ENCODE results near the gene NDRG4.
A peak's percentile ranks its signal among the peaks of the same experiment; 100 is the strongest.

The NDRG4 gene

DNA sequence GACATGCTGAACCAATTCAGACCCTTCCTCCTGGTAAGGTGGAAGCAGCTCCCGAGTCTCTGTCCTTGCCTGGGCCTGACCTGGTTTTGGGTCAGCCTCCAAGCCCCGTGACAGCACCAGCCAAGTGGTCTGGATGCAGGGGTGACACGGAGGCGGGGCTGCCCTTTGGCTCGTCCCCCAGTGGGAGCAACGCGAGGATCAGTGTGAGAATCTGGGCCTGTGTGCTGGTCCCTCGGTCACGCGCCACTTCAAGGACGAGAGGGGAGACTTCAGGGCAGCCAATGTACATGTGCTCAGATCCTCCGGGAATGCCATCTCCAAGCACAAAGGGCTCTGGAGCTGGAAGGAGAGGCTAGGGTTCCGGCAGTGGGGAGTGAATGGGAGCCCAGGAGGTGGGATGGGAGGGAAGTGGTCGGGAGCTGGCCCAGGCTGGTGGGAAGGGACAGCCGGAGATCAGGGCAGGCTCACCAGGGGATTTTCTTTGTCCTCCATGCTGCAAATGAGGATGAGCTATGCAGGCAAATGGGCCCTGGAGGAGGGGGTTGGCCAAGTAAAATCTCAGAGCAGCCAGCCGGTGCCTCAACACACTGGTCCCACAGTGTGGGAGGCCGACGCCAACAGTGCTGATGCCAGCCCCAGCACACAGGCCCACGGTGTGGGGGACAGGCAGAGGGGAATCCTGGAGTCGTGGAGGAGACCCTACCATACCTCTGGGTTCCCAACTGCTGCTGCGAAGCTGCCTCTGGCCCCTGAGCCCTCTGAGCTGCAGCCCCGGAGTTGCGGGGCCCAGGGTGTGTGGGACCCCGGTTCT lies 4.2 kb upstream of the NDRG4 start:
- no peak for DNase-seq (ENCODE audit: low spot score)

DNA sequence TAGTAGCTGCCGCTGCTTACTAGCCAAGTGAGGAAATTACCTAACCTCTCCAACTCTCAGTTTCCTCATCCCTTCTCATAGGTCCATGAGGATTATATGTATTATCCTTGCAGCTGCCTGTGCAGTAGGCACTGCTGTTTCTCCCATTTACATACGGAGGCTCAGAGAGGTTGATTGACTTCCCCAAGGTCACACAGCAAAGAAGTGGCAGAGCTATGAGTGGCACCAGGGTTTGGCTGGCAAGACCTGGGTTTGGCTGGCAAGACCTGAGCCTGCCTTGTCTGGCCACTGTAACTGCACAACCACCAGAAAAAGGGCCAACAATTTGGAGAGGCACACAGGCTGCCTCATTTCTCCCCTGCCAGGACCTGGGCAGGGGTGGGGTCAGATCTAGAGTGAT lies 2.5 kb upstream of the NDRG4 start:
- DNase-seq (ENCODE audit: low spot score) = no peak

DNA sequence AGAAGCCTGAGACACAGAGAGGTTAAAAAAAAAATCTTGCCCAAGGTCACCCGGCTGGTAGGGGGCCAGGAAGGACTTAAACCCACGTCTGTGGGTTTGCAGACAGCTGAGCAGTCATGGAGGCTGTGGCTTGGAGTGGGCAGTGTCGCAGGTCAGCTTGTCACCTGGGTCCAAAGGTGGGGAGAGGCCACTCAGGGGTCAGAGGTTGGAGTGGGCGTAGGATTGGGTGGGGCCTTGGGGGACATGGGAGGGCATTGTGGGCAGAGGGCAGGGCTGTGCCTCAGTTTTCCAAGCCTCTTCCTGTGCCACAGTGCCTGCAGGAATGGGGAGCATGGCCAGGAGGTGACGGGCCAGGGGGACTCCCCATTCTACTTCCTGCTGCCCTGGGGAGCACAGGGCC lies 2.0 kb upstream of the NDRG4 start:
- DNase-seq (ENCODE audit: low spot score) = no peak

DNA sequence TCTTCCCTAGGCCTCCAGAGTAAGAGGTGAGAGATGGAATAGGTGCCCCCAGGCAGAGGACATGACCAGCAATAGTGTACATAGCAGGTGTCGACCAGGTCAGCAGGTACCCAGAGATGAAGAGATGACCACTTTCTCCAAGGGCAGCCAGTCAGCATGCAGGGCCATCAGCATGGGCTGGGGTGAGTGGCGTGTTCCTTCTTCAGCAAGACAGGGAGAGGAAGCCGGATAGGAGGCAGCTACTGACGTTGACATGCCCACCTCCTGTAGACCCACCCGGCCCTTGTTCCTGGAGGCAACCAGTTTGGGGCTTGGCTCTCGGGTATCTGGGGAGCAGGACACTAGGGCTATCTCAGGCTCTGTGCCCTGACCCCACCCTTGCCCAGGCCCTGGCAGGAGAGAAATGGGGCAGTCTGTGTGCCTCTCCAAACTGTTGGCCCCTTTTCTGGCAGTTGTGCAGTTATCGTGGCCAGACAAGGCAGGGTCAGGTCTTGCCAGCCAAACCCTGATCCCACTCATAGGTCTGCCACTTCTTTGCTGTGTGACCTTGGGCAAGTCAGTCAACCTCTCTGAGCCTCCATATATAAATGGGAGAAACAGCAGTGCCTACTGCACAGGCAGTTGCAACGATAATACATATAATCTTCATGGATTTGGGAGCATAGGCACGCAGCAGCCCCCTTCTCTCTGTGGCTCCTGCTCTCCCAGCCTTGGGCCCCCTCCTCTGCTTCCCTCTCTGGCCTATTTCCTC lies 1.4 kb upstream of the NDRG4 start:
- DNase-seq (ENCODE audit: low spot score) = no peak

DNA sequence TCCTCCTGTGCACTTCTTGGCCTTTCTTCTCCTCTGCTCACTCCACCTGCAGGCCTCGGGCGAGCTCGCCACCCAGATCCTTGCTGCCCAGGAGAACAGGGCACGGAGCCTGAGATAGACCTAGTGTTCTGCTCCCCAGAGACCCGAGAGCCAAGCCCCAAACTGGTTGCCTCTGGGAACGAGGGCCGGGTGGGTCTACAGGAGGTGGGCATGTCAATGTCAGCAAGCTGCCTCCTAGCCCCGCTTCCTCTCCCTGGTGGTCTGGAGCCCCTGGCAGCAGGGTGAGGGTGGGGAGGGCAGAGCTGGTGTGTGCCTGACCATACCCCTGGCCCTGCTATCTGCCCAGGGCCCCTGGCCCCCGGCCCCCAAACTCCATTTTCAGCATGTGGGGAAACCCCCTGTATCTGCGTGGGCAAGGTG lies 841 bp upstream of the NDRG4 start:
- no peak for DNase-seq (ENCODE audit: low spot score)

DNA sequence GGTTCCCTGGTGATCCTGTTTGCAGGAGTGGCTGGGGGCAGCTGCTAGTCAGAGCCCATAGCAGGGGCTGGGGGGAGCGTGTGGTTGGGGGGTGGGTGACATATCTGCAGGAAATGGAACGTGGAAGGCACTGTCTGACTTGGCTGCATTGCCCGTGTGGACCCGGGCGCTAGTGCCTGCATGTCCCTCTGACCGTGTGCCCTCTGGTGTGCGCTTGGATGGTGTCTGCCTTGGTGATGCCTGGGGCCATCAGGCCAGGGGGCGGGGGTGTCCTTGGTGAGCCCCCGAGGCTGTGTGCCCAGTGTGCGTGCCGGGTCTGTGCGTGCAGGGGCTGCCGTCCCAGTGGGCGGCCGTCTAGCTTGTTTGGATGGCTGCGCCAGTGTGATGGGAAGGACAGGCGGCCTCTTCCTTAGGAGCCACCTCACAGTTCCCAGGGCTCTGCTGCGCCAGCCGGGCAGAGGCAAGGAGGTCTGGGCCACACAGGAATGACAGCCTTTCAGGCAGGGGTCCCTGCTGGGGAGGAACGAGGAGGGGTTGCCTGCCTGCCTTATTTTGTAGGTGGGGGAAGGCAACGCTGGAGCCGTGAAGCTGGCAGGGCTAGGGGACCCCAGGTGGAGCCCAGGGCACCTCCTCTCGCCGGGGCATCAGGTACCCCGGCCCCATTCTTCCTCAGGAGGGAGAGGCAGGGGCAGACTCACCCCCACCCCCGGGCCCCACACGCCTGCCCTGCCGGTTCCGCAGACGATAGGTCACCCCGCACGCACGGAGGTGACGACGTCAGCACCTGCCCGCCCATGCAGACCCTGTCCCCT lies 693 bp downstream of the NDRG4 start:
- DNase-seq (ENCODE audit: low spot score) = no peak

DNA sequence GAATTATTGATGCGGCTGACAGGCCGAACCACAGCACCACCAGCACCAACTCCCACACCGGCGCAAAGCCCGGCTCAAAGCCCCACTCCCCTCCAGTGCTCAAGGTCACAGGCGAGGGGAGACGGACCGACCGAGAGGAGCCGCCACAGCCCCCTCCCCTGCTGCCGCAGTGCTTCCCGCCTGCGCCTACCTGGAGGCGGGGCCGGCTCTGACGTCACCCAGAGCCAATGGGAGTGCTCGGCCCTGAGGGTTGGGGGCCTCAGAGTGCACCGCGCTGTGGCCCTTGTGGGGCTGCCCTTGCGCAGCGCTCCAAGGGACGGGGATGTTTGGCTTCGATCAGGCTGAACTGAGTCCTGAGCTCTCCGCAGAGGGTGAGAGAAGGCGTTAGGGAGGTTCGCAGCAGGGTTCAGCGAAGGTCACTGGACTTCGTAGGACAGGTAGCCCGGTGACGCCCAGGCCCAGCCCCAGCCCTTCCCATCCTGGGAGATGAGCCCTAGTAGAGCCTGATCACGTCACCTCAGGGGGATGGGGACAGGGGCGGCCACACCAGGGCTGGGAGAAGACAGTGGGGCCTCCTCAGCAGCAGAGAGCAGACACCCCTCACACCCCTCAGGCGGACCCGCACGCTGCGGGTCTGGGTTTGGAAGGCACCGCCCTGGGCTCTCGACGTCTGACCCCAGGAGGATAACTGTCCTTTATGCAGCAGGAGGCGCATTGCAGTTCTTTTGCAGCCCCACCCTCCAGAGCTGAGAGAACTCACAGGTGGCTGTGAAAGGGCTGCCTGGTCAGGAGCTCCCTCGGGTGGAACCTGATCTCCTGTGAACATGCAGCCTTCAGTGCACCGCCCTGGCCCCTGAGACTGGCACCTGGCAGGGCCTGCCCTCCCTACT lies 1.5 kb downstream of the NDRG4 start:
- DNase-seq (ENCODE audit: low spot score) = peak; percentile 44

DNA sequence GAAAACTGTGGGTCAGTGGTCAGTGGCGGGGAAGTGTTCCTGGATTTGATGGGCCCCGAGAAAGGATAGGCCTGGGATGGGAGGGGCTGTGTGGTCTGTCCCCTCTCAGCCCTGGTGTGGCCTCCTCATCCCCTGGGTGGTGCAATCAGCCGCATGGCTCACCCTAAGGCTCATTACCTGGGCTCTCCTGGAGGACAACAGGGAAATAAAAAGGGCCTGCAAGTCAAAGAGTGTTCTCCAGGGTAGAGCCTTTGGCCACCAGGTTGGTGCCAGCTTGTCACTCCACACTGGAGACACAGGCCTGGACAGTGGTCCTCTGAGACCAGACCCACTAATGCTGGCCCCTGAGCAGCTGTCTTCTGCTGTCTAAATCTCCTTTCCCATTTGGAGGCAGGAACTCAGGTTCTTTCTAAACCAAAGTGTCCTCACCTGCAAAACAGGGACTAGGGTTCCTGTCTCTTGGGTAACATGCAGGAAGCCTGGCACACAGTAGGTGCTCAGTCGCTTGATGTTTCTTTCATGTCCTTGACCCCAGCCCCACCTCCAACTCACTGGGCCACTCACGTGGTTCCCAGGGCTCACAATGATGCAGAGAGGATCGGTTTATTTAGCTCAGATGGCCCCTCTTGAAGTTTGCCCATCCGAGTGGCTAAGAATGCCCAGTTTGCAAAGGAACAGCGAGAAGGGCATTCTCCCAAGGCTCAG lies 2.4 kb downstream of the NDRG4 start:
- DNase-seq (ENCODE audit: low spot score) = no peak

DNA sequence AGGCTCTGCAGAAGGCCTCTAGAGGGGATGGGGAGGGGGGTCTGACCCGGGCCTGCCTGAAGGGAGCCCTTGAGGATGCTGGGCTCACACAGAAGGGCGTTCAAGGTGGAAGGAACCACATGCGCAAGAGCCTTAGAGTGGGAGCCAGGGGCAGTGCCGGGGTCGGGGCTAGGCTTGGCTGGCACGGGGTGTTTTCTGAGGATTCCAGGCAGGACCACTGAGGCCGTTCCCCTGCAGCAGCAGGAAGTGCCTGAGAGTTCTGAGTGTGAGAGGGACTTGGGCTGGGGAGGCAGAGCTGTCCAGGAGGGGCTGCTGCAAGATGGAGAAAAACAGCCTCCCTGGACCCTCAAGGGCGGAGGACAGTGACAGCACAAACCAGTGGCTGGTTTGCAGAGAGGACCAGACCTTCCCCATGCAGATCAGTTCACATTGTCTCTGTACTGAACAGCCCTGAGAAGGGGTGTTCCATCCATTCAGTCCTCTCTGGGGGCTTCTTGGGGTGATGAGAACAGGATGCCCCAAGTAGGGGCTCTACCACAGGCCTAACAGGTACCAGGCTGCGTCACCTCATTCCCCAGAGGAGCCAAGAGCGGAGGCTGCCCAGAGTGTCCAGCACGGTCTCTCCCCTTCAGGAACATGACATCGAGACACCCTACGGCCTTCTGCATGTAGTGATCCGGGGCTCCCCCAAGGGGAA lies 3.4 kb downstream of the NDRG4 start:
- DNase-seq (ENCODE audit: low spot score) = no peak

DNA sequence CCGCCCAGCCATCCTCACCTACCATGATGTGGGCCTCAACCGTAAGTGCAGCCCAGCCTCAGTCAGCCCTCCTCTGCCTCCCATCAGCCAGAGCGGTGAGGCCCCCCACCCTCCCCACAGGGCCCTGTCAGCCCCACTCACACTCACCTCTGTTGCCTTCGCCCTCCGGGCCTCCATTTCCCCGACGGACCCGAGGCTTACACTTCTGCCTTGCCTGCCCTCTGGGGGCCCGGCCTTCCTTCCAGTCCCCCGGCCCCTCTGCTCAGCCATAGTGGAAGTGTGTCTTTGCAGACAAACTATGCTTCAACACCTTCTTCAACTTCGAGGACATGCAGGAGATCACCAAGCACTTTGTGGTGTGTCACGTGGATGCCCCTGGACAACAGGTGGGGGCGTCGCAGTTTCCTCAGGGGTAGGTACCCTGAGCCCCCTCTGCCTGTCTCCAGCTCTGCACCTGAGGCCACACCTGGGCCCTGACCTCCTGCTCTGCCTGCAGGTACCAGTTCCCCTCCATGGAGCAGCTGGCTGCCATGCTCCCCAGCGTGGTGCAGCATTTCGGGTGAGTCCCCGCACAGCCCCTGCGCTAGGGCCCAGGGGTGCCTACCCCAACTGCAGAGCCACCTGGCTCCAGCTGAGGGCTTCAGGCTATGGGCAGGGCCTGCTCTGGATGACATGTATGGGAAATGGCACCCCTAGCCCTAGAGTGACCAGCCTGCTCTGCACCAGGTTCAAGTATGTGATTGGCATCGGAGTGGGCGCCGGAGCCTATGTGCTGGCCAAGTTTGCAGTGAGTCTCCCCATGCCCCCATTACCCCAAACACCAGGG lies 4.1 kb downstream of the NDRG4 start:
- no peak for DNase-seq (ENCODE audit: low spot score)

DNA sequence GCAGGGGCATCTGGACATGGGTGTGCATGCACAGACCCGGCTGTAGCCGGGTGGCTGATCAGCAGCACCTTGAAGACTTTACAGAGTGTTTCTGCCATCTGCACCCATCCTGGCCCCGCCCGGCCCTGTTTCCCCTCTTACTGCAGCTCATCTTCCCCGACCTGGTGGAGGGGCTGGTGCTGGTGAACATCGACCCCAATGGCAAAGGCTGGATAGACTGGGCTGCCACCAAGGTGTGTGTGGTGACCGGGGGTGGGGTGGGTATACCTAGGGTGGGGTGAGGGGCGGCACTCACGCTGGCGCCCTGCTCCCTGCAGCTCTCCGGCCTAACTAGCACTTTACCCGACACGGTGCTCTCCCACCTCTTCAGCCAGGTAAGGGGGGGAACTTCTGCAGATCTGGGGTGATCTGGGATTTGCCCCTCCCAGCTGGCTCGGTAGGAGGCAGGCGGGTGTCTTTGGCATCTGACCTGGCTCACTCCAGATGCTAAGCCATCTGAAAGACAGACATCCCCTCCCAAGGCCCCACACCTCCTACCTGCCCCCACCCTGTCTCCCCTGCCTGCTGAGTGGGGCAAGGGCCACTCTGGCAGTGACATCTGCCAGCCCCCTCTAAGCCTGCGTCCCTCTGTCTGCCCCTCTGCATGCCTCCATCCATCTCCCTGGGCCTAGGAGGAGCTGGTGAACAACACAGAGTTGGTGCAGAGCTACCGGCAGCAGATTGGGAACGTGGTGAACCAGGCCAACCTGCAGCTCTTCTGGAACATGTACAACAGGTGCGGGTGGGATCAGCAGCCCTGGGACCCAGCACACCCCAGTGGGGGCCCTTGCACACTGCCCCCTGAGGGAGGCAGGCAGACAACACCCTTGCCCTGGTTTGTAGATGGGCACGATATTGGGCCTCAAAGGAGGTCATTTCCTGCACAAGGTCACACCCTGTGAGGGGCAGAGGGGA lies 6.6 kb downstream of the NDRG4 start:
- no peak for DNase-seq (ENCODE audit: low spot score)

DNA sequence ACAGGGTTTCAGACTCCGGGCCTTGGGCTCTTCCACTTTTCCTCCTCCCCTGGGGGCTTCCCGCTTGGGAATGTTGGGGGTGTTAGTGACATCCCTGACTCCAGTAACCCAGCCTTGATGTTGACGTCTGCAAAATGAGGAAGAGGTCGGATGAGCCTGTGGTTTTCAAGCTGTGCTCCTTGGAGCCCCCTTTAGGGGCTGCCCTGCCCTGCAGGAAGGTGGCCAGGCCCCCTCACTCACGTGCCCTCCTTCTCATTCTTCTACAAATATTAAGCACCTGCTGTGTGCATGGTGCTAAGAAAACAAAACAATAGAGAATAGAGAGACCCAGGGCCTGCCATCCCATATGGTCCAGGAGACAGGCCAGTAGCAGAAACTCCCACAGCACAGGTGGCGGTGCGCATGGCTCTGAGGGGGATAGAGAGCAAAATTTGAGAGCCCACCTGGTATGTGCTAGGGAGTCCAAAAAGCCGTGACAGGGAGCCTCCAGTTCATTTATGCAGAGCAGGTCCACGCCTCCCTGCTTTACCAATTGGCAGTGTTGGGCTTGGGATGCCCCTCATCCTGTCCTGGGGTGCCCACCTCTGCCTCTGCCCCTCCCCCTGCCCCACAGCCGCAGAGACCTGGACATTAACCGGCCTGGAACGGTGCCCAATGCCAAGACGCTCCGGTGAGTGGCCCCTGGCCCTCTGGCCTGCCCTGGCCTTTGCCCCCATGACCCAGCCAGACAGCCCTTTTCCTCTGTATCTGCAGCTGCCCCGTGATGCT lies 7.4 kb downstream of the NDRG4 start:
- no peak for DNase-seq (ENCODE audit: low spot score)

DNA sequence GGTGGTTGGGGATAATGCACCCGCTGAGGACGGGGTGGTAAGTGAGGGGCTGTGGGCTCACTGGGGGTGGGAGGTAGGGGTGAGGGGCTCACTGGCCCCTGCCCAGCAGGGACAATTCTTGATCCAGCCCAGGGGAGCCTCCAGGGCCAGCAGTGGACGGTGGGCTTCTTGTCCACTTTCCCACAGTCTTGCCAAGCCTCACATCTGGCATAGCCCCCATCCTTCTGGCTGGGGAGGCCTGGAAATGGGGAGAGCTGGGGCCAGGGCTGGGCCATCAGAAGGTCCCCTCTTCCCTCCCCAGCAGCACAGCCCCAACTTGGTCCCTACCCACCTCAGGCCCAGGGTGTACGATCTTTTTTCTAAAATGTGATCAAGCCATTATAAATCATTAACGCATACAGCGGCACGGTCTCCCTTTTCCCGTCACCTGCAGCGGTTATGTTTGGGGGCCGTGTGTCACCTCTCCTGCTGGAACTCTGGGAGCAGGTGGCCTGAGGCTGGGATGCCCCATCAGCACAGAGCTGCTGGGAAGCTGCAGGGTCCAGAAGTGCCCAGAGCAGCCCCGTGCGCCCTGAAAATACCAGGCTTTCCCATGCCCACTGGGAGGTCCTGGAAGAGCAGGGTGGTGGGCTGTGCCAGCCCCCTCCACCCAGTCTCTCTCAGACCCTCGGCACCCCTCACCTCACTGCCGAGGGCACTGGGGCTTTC lies 8.2 kb downstream of the NDRG4 start:
- no peak for DNase-seq (ENCODE audit: low spot score)

DNA sequence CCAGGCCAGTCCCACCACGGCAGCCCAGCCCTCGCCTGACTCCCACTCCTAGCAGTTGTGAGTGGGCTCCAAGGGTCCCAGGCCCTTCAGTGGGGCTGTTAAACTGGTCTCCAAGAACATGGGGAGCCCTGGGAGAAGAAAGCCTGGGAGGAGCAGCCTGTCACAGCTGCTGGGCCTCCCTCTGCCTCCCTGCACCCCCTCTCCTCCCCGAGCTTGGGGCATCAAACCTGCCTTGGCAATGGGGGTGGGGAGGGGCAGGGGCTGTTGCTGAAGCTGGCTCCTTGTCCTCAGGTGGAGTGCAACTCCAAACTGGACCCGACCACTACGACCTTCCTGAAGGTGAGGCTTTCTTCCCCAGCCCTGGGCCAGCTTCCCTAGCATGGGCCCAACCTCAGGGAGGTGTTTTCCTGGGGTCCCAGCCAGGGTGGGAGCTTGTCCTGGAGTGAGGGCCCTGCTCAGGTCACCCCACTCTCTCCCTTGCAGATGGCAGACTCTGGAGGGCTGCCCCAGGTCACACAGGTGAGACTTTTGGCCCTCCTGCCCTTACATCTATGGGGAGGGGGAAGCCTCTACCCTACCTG lies 8.8 kb downstream of the NDRG4 start:
- no peak for DNase-seq (ENCODE audit: low spot score)

DNA sequence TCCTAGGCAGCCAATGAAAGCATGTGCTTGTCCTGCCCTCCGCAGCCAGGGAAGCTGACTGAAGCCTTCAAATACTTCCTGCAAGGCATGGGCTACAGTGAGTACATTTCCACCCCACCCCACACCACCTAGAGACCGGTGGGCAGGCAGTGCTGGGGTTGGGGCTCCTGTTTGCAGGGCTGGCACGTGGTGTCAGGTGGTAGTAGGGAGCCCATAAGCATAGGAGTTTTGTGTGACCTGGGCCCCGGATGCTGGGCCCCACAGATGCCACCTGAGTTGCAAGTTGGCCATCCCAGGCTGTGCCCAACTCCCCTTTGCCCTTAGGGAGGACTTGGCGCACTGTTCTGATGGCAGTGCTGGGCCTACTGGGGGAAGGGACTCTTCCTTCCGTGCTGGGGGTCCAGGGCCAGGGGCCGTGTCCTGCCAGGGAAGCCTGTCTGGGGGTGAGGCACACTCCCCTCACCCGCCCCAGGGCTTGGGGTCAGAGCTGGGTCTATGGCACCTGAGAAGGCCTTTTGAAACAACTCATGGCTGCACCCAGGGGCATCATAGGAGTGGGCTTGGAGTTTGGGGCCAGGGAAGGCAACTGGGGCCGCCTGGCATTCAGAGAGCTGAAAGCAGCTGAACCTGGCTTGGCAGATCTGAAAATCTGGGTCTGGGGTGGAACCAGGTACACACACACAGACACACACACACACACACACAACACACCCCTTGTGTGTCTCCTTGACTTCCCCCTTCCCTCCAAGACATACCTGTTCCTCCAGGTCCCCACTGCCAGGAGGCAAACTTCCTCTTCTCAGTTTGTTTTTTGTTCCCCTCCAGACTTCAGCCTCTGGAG lies 9.5 kb downstream of the NDRG4 start:
- no peak for DNase-seq (ENCODE audit: low spot score)

Measured in germinal center (tissue), 1 donor.